HepG2 (cell line): Measurements from ENCODE around the gene ZNF385B. TPM values are rescaled to one million over a fixed set of nuclear protein-coding genes. Genes with fewer than 3 reads are reported as not detected.
A peak's percentile ranks its signal among the peaks of the same experiment; 100 is the strongest.

ENCODE experiments used
- ASH2L ChIP-seq: fragments of 300-600, 200-600 bp; sonication (generic); IDR thresholded peaks from 2 replicates; pipeline ENCODE4 v1.7.0; 2017; ENCODE audit warnings: low read depth, mild to moderate bottlenecking, moderate library complexity, mixed read lengths, low read length; ENCODE audit not compliant: insufficient read length
- CBX2 ChIP-seq, 2 experiments: fragments of 200-600 bp in 1 of 2; sonication (generic); formaldehyde crosslinking in 1 of 2; IDR thresholded peaks; 2 replicates each; pipeline versions ENCODE4 v1.7.0 to v1.8.1; 2018 to 2022; ENCODE audit warnings: low read depth in 2 of 2, low read length in 1 of 2, mild to moderate bottlenecking in 1 of 2, missing genetic modification reagents in 1 of 2
- CC2D1A ChIP-seq: sonication (generic); formaldehyde crosslinking; IDR thresholded peaks from 2 replicates; pipeline ENCODE4 v1.8.1; 2023; ENCODE audit warnings: mild to moderate bottlenecking, missing genetic modification reagents
- FOXA3 ChIP-seq: IDR thresholded peaks from 2 replicates; pipeline ENCODE4 v1.6.1; 2016; ENCODE audit warnings: missing genetic modification reagents, missing compliant biosample characterization
- MBD4 ChIP-seq: IDR thresholded peaks from 2 replicates; pipeline ENCODE4 v1.6.1; 2012; ENCODE audit warnings: low read length, inconsistent platforms, borderline replicate concordance
- NCOA2 ChIP-seq: sonication (generic); formaldehyde crosslinking; IDR thresholded peaks from 2 replicates; pipeline ENCODE4 v1.8.0; 2022; ENCODE audit warnings: inconsistent platforms
- NFIC ChIP-seq: IDR thresholded peaks from 2 replicates; pipeline ENCODE4 v1.6.1; 2012; ENCODE audit warnings: mild to moderate bottlenecking, low read length, inconsistent platforms
- PHF20 ChIP-seq: sonication (generic); formaldehyde crosslinking; IDR thresholded peaks from 2 replicates; pipeline ENCODE4 v1.5.0; 2020; ENCODE audit warnings: mild to moderate bottlenecking, missing genetic modification reagents
- PHF5A ChIP-seq: IDR thresholded peaks from one replicate; pipeline ENCODE4 v1.6.1; 2018; ENCODE audit warnings: low read depth, missing genetic modification reagents; ENCODE audit not compliant: unreplicated experiment
- POLR2A ChIP-seq, 2 experiments: IDR thresholded peaks; 2 replicates each; pipeline ENCODE4 v1.6.1; 2011; ENCODE audit warnings: low read depth in 2 of 2, low read length in 2 of 2, mild to moderate bottlenecking in 1 of 2, moderate library complexity in 1 of 2; ENCODE audit not compliant: insufficient read depth in 1 of 2
- SOX5 ChIP-seq: IDR thresholded peaks from 2 replicates; pipeline ENCODE4 v1.6.1; 2016; ENCODE audit warnings: borderline replicate concordance
- SRY ChIP-seq: sonication (generic); formaldehyde crosslinking; IDR thresholded peaks from 2 replicates; pipeline ENCODE4 v1.8.0; 2022; ENCODE audit warnings: mild to moderate bottlenecking, missing genetic modification reagents
- TBP ChIP-seq: sonication (generic); formaldehyde crosslinking; IDR thresholded peaks from 2 replicates; pipeline ENCODE4 v1.5.0; 2020; ENCODE audit warnings: missing genetic modification reagents
- ZFP36 ChIP-seq: fragments of 150-350 bp; IDR thresholded peaks from 2 replicates; pipeline ENCODE4 v1.6.1; 2018; ENCODE audit warnings: borderline replicate concordance, low read length, low read depth; ENCODE audit not compliant: partially characterized antibody
- ZNF24 ChIP-seq: fragments of 450-650 bp; IDR thresholded peaks from 2 replicates; pipeline ENCODE4 v1.6.1; 2017; ENCODE audit warnings: antibody characterized with exemption, mild to moderate bottlenecking
- ZNF350 ChIP-seq: sonication (generic); formaldehyde crosslinking; IDR thresholded peaks from 2 replicates; pipeline ENCODE4 v1.4.0; 2020; ENCODE audit warnings: mild to moderate bottlenecking, low read depth, missing genetic modification reagents, borderline replicate concordance
- ZNF562 ChIP-seq: sonication (generic); formaldehyde crosslinking; IDR thresholded peaks from 2 replicates; pipeline ENCODE4 v1.8.0; 2022; ENCODE audit warnings: missing genetic modification reagents, borderline replicate concordance
- ZNF766 ChIP-seq: sonication (generic); formaldehyde crosslinking; IDR thresholded peaks from 2 replicates; pipeline ENCODE4 v1.5.0; 2020; ENCODE audit warnings: missing genetic modification reagents, borderline replicate concordance
- ZNF883 ChIP-seq: sonication (generic); formaldehyde crosslinking; IDR thresholded peaks from 2 replicates; pipeline ENCODE4 v1.5.1; 2020; ENCODE audit warnings: mild to moderate bottlenecking, missing genetic modification reagents; ENCODE audit errors: not compliant biosample characterization
- polyA plus RNA-seq, 8 experiments: library from polyadenylated mRNA; depleted of rRNA in 3 of 8; stranded (reverse) in 7 of 8; unstranded in 1 of 8; fragments of >200 nt; fragmentation: Illumina TruSeq in 4 of 8; extraction: Trizol in 4 of 8; gene quantifications; 2 replicates each; pipeline versions ENCODE4 v1.2.1 to v1.2.3, GENCODE V29; 2011 to 2016; ENCODE audit warnings: low read depth in 4 of 8, missing spikeins in 1 of 8, mixed read lengths in 1 of 8; ENCODE audit not compliant: insufficient read depth in 1 of 8
- total RNA-seq, 5 experiments: library from RNA; depleted of rRNA; stranded (reverse); fragments of >200 nt; fragmentation: Illumina TruSeq; extraction: Trizol; gene quantifications; 2 replicates each; pipeline ENCODE4 v1.2.3, GENCODE V29; 2016; ENCODE audit warnings: low read depth in 1 of 5
- TF ChIP-seq, protein P1 (sequence below): IDR thresholded peaks from 2 replicates; pipeline ENCODE4 v1.6.1; 2016; ENCODE audit warnings: mild to moderate bottlenecking
- TF ChIP-seq, protein P2 (sequence below): sonication (generic); formaldehyde crosslinking; IDR thresholded peaks from 2 replicates; pipeline ENCODE4 v1.4.0; 2020; ENCODE audit warnings: missing genetic modification reagents, borderline replicate concordance
- TF ChIP-seq, protein P3 (sequence below): IDR thresholded peaks from 2 replicates; pipeline ENCODE4 v1.6.1; 2018; ENCODE audit warnings: missing genetic modification reagents
- TF ChIP-seq, protein P4 (sequence below): sonication (generic); formaldehyde crosslinking; IDR thresholded peaks from 2 replicates; pipeline ENCODE4 v1.4.0; 2020; ENCODE audit warnings: mild to moderate bottlenecking, missing genetic modification reagents

ZNF385B gene
- total and polyA plus RNA-seq, 2 of the 13 experiments (the other 11 are each of a cell fraction or from before 2014, with no cell fraction given) = 3.3 to 6.7 TPM

DNA sequence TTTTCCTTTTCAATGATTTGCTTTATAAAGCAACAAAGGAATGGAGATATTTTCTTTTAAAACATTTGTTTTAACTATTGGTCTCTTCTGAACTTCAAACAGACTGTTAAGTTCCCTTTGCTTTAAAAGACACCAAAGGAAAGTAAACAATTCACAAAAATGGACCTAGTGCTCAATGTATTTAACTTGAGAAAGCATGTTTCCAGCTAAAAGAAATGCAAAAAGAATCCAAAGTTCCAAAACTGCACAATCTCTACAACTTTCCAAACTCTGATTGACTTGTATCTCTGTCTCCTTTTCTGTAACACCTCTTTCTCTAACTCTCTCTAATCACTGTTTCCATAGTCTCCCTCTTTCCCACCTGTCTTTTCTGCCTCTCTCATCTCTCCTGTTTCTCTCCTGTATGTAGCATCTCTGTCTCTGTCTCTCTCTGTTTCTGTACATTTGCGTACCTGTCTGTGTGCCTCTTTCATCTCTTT is 301.1 kb downstream of the ZNF385B start (continued):
- TF ChIP-seq, protein P1, sequence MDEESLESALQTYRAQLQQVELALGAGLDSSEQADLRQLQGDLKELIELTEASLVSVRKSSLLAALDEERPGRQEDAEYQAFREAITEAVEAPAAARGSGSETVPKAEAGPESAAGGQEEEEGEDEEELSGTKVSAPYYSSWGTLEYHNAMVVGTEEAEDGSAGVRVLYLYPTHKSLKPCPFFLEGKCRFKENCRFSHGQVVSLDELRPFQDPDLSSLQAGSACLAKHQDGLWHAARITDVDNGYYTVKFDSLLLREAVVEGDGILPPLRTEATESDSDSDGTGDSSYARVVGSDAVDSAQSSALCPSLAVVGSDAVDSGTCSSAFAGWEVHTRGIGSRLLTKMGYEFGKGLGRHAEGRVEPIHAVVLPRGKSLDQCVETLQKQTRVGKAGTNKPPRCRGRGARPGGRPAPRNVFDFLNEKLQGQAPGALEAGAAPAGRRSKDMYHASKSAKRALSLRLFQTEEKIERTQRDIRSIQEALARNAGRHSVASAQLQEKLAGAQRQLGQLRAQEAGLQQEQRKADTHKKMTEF (CRISPR knock-in tag) = peak; percentile 72
- TF ChIP-seq ZNF24 (no peak), NCOA2 (CRISPR knock-in tag) (peak; percentile 87), ZNF350 (no peak), NFIC (peak; percentile 92), FOXA3 (CRISPR knock-in tag) (peak; percentile 75), POLR2A (IDR thresholded peaks at IDR 0.05; ENCODE audit: insufficient read depth in 1 of 2, low read depth in 2 of 2, low read length in 2 of 2) (no peak), ASH2L (no peak), PHF5A (CRISPR knock-in tag) (no peak), ZFP36 (no peak), TBP (CRISPR knock-in tag) (no peak), ZNF766 (CRISPR knock-in tag) (no peak), SOX5 (CRISPR knock-in tag) (peak; percentile 84), ZNF883 (CRISPR knock-in tag) (no peak), SRY (CRISPR knock-in tag) (no peak), ZNF562 (CRISPR knock-in tag) (no peak), PHF20 (CRISPR knock-in tag) (no peak), MBD4 (no peak; the same call in 1 of the 2 replicates), CC2D1A (no peak), CBX2 (IDR thresholded peaks at IDR 0.05; ENCODE audit: low read depth, low read length) (no peak), CBX2 (CRISPR knock-in tag; IDR thresholded peaks at IDR 0.05; ENCODE audit: low read depth) (no peak)
- TF ChIP-seq, protein P2, sequence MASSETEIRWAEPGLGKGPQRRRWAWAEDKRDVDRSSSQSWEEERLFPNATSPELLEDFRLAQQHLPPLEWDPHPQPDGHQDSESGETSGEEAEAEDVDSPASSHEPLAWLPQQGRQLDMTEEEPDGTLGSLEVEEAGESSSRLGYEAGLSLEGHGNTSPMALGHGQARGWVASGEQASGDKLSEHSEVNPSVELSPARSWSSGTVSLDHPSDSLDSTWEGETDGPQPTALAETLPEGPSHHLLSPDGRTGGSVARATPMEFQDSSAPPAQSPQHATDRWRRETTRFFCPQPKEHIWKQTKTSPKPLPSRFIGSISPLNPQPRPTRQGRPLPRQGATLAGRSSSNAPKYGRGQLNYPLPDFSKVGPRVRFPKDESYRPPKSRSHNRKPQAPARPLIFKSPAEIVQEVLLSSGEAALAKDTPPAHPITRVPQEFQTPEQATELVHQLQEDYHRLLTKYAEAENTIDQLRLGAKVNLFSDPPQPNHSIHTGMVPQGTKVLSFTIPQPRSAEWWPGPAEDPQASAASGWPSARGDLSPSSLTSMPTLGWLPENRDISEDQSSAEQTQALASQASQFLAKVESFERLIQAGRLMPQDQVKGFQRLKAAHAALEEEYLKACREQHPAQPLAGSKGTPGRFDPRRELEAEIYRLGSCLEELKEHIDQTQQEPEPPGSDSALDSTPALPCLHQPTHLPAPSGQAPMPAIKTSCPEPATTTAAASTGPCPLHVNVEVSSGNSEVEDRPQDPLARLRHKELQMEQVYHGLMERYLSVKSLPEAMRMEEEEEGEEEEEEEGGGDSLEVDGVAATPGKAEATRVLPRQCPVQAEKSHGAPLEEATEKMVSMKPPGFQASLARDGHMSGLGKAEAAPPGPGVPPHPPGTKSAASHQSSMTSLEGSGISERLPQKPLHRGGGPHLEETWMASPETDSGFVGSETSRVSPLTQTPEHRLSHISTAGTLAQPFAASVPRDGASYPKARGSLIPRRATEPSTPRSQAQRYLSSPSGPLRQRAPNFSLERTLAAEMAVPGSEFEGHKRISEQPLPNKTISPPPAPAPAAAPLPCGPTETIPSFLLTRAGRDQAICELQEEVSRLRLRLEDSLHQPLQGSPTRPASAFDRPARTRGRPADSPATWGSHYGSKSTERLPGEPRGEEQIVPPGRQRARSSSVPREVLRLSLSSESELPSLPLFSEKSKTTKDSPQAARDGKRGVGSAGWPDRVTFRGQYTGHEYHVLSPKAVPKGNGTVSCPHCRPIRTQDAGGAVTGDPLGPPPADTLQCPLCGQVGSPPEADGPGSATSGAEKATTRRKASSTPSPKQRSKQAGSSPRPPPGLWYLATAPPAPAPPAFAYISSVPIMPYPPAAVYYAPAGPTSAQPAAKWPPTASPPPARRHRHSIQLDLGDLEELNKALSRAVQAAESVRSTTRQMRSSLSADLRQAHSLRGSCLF (CRISPR knock-in tag) = no peak
- TF ChIP-seq, protein P3, sequence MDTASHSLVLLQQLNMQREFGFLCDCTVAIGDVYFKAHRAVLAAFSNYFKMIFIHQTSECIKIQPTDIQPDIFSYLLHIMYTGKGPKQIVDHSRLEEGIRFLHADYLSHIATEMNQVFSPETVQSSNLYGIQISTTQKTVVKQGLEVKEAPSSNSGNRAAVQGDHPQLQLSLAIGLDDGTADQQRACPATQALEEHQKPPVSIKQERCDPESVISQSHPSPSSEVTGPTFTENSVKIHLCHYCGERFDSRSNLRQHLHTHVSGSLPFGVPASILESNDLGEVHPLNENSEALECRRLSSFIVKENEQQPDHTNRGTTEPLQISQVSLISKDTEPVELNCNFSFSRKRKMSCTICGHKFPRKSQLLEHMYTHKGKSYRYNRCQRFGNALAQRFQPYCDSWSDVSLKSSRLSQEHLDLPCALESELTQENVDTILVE = no peak
- TF ChIP-seq, protein P4, sequence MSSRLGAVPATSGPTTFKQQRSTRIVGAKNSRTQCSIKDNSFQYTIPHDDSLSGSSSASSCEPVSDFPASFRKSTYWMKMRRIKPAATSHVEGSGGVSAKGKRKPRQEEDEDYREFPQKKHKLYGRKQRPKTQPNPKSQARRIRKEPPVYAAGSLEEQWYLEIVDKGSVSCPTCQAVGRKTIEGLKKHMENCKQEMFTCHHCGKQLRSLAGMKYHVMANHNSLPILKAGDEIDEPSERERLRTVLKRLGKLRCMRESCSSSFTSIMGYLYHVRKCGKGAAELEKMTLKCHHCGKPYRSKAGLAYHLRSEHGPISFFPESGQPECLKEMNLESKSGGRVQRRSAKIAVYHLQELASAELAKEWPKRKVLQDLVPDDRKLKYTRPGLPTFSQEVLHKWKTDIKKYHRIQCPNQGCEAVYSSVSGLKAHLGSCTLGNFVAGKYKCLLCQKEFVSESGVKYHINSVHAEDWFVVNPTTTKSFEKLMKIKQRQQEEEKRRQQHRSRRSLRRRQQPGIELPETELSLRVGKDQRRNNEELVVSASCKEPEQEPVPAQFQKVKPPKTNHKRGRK = peak; percentile 92
